Activated CD4-positive, alpha-beta T cell treated with anti-CD3 and anti-CD28 coated beads for 1 hour (primary cell): ENCODE measurements around the gene CENPE.
"Not testable (repeated sequence)": the region's sequence is repeated elsewhere in the genome, so short reads cannot be mapped to it uniquely, and the experiment has no call there.

Source experiments
- DNase-seq: peaks from one replicate; pipeline ENCODE4 v3.0.0-alpha.2; 2020

The CENPE gene, protein sequence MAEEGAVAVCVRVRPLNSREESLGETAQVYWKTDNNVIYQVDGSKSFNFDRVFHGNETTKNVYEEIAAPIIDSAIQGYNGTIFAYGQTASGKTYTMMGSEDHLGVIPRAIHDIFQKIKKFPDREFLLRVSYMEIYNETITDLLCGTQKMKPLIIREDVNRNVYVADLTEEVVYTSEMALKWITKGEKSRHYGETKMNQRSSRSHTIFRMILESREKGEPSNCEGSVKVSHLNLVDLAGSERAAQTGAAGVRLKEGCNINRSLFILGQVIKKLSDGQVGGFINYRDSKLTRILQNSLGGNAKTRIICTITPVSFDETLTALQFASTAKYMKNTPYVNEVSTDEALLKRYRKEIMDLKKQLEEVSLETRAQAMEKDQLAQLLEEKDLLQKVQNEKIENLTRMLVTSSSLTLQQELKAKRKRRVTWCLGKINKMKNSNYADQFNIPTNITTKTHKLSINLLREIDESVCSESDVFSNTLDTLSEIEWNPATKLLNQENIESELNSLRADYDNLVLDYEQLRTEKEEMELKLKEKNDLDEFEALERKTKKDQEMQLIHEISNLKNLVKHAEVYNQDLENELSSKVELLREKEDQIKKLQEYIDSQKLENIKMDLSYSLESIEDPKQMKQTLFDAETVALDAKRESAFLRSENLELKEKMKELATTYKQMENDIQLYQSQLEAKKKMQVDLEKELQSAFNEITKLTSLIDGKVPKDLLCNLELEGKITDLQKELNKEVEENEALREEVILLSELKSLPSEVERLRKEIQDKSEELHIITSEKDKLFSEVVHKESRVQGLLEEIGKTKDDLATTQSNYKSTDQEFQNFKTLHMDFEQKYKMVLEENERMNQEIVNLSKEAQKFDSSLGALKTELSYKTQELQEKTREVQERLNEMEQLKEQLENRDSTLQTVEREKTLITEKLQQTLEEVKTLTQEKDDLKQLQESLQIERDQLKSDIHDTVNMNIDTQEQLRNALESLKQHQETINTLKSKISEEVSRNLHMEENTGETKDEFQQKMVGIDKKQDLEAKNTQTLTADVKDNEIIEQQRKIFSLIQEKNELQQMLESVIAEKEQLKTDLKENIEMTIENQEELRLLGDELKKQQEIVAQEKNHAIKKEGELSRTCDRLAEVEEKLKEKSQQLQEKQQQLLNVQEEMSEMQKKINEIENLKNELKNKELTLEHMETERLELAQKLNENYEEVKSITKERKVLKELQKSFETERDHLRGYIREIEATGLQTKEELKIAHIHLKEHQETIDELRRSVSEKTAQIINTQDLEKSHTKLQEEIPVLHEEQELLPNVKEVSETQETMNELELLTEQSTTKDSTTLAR (N-terminal part only)

DNA sequence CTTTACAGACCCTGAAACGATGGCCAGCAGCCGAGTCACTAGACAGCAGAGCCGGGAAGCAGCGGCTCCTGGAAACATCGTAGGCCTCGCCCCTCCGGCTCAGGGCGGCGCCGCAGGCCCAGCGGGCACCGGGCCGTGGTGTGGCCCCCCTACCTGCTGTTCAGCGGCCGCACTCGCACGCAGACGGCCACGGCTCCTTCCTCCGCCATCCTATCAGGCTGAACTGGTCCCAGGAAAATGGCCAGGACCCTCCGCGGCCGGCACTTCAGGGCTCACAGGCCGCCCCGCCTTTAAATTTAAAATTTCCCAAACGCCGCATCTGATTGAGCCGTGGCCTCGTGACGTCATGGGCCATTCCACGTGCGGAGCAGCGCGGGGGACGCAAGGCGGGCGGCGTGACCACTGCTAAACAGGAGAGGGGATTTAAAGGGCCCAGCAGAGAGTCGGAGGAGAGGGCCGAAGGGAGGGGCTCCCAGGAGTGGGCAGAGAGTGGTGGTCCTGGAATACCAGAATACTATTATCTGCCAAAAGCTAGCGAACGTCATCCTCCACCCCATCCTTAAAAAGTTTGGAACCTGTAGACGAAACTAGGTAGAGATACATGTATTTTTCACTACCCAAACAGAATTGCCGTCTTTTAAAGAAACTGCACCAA lies at the start of gene CENPE:
TSS of gene CENPE (minus strand) at position 233 of the 655 bp plus-strand sequence. CDS start at position 209, 24 bp downstream.
- DNase-seq = peak; percentile 74

DNA sequence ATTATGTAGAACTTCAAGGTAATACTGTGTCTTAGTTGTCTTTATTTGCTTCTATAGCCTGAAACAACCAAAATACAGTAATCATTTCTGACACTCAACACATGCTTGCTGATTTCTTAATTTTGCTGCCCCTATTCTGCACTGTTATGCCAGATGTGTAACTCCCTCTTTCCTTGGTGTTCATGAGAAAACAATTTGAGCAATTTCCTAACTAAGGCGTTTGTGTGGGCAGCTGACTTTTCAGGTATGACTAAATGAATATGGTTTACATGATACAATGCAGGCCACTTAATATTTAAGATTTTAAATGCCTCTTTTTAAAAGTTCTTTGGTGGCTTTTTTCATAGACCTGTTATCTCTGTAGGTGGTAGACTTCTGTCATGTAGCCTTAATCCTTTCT lies 46.1 kb upstream of the CENPE start:
- no peak for DNase-seq

DNA sequence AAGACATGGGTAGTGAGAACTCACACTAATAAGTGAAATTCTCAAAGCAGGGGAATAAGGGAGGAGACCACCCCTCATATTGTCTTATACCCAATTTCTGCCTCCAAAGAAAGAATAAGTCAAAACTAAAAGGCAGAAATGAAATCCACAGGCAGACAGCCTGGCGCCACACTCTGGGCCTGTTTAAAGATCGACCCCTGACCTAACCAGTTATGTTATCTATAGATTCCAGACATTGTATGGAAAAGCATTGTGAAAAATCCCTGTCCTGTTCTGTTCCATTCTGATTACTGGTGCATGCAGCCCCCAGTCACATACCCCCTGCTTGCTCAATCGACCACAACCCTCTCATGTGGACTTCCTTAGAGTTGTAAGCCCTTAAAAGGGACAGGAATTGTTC lies 32.8 kb upstream of the CENPE start:
- not testable (repeated sequence) for DNase-seq

DNA sequence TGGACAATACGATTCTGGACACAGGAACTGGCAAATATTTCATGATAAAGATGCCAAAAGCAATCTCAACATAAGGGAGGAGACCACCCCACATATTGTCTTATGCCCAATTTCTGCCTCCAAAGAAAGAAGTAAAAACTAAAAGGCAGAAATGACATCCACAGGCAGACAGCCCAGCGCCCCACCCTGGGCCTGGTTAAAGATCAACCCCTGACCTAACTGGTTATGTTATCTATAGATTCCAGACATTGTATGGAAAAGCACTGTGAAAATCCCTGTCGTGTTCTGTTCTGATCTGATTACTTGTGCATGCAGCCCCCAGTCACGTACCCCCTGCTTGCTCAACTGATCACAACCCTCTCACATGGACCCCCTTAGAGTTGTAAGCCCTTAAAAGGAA lies 25.4 kb upstream of the CENPE start:
- not testable (repeated sequence) for DNase-seq

DNA sequence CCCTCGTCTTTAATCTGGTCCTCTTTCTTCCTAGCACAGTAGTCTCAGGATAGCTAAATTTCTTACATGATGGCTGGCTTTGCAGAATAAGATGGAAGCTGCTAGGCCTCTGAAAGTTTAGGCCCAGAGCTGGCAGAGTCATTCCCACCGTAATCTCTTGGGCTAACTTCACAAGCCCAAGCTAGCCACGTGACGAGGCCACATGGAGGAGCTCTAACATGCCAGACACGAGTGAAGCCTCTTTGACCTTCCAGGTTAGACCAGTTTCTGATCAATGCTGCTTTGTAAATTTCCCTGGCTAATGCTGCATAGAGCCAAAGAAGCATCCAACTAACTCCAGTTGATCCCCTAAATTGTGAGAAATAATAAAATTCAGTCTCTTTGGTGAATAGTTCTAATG lies 9.5 kb upstream of the CENPE start:
- no peak for DNase-seq

DNA sequence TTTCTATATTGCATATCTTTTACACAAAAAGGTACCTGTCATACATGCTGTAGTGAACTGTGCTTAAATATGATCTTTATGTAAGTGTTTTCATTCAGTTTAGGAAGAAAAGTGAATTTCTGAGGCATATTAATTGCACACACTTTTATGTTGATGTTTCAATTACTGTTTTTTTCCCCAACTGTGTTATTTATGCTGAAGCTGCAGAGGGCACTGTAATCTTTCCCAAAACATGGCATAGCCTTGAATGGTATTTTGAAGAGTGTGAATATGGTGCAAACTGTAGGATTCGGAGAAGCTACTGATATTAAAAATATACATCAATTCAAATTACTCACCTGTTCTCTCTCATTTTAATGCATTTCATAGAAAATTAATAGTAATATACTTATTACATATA lies 6.0 kb upstream of the CENPE start:
- DNase-seq = no peak

DNA sequence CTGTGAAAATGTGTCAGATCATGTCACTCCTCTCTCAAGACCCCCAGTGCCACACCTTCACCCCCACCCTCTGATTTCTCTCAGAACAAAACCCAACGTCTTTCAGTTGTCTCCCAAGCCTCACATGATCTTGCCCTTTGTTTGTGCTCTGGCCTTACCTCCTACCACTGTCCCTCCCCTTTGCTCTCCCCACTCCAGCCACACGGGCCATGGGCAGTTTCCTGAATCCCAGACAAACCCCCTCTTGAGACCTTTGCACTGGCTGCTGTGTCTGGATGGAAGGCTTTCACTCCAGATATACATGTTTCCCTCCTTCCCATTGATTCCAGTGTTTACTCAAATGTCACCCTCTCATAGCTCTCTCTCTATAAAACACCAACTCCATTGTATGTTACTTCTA lies 3.6 kb upstream of the CENPE start:
- no peak for DNase-seq

DNA sequence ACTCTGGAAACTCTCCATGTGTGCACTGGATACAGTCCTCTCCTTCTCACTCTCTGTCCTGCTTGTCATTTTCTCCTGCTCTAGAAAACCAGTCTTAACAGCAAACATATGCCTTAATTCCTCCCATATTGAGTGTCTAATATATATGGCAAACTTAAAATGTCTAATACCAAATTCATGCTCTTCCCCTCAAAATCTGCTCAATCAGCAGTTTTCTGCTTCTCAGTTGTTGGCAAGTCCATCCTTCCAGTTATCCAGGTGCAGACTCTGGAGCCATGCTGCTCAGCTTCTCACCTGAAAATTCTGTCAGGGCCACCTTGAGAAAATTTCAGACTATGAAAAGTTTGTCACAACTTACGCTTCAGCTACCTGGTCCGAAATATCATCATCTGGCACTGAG lies 3.1 kb upstream of the CENPE start:
- no peak for DNase-seq

DNA sequence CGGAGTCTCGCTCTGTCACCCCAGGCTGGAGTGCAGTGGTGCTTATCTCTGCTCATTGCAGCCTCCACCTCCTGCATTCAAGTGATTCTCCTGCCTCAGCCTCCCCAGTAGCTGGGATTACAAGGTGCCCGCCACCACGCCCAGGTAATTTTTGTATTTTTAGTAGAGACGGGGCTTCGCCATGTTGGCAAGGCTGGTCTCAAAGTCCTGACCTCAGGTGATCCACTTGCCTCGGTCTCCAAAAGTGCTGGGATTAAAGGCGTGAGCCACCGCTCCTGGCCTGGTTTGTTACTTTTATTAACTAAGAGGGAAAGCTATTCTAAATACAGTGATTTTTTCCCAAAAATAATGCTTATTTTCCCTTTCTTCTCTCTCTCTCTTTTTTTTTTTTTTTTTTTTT lies 866 bp upstream of the CENPE start:
- no peak for DNase-seq

DNA sequence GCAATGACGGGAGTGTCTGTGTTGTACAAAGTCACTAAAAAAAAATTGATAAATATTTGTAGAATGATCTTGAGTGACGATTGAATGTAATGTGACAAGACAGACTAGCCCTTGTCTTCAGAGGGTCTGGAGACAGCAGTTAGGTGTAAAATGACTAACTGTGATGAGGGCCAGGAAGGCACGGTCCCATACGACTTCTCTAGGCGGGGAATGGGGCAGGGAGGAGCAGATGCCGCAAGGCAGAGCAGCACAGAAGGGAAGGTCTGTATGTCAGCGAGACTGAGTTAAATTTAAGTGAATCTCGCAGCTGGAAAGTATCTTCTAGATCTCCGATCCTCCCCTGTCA lies 405 bp downstream of the CENPE start:
- no peak for DNase-seq

DNA sequence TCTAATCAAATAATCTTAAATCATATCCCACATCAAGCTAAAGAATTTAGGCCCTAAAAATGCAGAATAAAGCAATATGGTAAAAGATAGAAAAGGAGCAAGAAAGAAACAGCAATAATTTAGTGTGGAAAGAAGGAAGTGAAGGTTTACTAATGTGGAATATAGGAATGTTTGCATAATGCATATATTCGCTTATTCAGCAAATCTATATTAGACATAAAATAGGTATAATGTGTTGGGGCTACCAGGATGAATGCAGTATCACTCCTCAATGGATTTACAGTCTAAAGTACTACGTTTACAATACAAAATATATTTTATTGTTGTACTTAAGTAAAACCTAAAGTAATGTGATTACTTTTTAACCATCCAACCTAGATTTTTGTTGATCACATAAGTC lies 4.7 kb downstream of the CENPE start:
- no peak for DNase-seq

DNA sequence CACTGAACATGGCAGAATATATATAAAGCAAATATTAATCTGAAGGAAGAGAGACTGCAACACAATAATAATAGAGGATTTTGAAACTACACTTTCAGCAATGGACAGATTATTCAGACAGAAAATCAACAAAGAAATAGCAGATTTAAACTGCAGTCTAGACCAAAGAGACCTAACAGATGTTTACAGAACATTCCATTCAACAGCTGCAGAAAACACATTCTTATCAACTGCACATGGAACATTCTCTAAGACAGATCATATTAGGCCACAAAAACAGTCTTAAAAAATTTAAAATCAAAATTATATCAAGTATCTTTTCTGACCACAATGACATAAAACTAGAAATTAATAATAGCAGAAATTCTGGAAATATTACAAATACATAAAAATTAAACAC lies 27.1 kb downstream of the CENPE start:
- DNase-seq = no peak

DNA sequence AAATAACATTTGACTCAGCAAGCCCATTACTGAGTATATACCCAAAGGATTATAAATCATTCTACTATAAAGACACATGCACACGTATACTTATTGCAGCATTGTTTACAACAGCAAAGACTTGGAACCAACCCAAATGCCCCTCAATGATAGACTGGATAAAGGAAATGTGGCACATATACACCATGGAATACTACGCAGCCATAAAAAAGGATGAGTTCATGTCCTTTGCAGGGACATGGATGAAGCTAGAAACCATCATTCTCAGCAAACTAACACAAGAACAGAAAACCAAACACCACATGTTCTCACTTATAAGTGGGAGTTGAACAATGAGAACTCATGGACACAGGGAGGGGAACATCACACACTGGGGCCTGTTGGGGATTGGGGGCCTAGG lies 28.4 kb downstream of the CENPE start:
- DNase-seq = not testable (repeated sequence)

DNA sequence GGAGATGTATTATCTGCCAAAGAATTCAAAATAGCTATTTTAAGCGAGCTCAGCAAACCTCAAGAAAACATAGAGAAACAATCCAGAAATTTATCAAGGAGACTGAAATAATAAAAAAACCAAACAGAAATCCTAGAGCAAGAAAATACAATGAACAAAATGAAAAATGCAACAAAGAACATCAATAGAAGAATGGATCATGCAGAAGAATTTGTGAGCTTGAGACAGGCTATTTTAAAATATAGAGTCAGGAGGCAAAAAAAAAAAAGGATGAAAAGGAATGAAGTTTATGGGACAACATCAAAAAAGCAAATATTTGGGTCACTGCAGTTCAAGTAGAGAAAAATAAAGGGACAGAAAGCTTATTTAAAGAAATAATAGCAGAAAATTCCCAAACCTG lies 29.1 kb downstream of the CENPE start:
- no peak for DNase-seq

DNA sequence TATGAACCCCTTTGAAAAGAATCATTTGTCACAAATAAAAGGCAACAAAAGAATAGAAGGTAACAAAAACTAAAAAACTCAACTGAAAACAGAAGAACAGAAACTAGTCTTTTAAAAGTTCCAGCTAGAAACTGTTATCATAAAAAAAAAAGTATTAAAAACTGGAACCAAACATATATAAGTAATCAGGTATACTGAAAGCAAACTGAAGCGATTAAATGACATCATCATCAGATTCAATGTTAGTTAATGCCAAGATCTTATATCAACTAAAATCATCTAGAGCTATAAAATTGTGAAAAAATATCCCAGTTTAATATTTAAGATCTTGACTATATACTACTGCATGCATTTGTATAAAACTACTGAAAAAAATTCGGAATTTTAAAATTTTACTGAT lies 36.0 kb downstream of the CENPE start:
- DNase-seq = no peak

DNA sequence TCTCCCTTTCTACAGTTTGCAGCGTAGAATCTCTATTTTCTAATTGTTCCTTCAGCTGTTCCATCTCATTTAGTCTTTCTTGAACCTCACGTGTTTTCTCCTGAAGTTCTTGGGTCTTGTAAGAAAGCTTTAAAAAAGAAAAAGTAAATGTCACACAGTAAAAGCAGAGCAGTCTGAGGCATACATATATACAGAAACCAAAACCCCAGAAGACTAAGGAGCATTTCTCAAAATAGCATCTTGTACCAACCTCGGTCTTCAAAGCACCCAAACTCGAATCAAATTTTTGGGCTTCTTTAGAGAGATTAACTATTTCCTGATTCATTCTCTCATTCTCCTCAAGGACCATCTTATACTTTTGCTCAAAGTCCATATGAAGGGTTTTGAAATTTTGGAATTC lies 39.4 kb downstream of the CENPE start:
- no peak for DNase-seq

DNA sequence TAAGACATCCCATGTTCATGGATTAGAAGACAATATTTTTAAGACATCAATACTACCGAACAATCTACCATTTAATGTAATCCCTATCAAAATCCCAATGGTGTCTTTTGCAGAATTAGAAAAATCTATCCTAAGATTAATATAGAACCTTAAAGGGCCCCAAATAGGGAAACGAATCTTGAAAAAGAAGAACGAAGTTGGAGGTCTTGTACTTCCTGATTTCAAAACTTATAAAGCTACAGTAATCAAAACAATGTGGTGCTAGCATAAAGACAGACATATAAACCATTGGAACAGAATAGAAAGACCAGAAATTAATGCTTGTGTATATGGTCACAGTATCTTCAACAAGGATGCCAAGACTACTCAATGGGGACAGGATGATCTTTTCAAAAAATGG lies 42.0 kb downstream of the CENPE start:
- DNase-seq = no peak

DNA sequence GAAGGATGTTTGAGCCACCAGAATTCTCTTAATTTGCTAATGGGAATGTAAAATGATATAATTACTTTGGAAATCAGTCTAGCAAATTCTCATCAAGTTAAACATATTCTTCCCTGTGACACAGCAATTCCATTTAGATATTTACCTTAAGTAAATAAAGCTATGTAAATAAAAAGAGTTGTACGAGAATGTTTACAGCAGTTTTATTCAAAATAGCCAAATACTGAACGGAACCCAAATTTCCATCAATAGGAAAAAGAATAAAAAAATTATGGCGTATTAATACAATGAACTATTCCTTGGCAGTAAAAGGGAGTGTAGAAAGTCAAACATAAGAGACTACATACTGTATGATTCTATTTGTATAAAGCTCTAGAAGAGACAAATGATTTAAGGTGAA lies 45.8 kb downstream of the CENPE start:
- DNase-seq = no peak

DNA sequence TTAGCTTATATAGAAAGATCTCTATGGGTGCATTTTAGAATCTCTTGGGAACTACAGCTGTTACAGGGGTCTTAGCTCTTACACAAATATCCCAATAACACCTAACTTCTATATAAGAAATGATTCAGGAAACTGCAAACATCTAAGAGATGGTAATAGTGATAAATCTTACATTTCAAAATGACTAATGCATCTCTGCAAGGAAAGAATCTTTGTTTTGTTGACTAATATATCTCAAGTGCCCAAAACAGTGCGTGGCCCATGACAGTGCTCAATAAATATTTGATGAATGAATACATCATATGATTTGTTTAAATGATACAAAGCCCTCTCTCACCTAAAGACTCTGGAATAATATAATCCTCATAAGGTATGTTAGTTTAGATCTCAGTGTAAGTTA lies 47.5 kb downstream of the CENPE start:
- no peak for DNase-seq

DNA sequence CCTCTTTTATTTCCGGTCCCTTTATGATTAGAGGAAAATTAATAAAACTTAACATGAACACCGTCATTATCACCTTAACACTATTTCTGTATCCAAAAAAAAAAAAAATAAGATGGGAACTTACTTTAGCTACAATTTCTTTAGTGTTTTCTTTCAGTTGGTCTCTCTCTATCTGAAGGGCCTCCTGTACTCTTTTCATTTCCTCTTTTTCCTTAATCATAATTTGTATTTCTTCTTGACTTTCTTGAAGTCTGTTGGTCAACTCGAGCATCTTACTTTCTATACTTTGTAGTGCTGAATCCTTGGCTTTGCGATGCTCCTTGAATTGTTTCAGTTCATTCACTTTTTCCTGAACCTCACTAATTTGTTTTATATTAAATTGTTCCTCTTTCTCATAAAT lies 53.2 kb downstream of the CENPE start:
- no peak for DNase-seq

DNA sequence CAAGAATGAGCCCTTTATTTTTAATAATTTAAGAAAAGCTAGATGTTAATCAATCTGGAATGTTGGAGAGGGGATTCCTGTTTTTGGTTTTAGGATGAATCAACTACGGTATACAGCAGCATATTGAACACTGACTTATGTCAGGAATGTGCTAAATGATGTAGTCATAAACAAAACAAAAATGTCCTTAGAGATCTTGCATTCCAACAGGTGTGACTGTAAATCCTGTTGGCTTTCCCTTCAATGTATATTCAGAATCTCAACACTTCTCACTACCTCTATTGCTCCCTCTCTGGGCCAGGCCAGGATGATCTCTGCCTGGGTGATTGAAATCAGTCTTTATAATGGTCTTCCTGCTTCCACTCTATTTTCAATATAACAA lies 60.7 kb downstream of the CENPE start:
- DNase-seq = no peak

DNA sequence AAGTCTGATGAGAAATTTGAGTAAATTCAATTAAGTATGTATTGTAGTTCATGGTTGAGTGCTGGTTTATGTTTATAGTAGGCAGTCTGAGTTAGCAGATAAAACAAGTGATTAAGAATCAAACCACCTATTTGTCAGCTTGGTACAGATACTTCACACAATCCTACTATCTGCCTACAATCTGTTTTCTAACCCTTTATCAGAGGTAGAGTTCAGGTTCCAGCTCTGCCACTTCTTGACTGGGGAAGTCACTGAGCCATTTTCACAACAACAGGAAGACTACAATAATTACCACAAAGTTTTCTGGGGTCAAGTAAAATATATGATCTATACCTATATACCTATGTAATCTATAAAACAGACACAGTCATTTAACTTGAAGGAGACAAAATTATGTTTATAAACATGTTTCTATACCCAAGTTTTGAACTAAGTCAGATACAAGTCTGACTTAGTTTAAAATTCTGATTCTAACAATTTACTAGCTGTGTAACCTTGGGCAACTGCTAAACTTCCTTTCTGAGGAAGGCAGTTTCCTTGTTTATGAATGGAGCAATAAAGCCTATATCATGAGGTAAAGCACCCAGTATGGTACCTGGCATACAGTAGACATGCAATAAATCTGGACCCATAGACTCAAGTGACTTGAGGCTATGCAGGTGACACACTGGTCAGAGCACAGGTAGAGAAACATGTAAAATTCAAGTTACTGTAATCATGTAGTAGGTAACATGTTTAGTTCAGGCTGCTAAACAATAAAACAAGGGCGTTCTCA lies 61.3 kb downstream of the CENPE start:
- DNase-seq = no peak
